Omental fat pad (tissue), 4 donors: Measurements from ENCODE around the gene CARD14. TPM values are rescaled to one million over a fixed set of nuclear protein-coding genes. Genes with fewer than 3 reads are reported as not detected.
A peak's percentile ranks its signal among the peaks of the same experiment; 100 is the strongest.

Source experiments
- ATAC-seq: fragments of 150-250 bp; one replicate; pipeline ENCODE4 v1.9.1; 2016; ENCODE audit warnings: mild to moderate bottlenecking, moderate library complexity; ENCODE audit not compliant: low FRiP score
- DNase-seq: peaks from one replicate; pipeline ENCODE4 v3.0.0-alpha.2; 2019; ENCODE audit warnings: low spot score
- CTCF ChIP-seq, 3 donors: fragments of 450-650 bp; IDR thresholded peaks; one replicate each; pipeline ENCODE4 v1.5.1; 2016 to 2017; ENCODE audit warnings: antibody characterized with exemption in 3 of 3, mild to moderate bottlenecking in 3 of 3, moderate library complexity in 2 of 3
- total RNA-seq, 4 donors: library from RNA; depleted of rRNA; stranded (reverse); fragments of >200 nt; gene quantifications; one replicate each; pipeline ENCODE4 v1.1.0, GENCODE V29; 2016

CARD14 gene
- total RNA-seq, 4 donors from 2014 or later: 0.37 to 0.63 TPM; not detected in 2

- no peak for DNase-seq
- ATAC-seq: no peak
- TF ChIP-seq CTCF (IDR thresholded peaks at IDR 0.05): no peak
Measured at GRCh38 chr17:80164185-80164584, 5.6 kb upstream of the CARD14 start.

- no peak for DNase-seq
- no peak for TF ChIP-seq CTCF (IDR thresholded peaks at IDR 0.05)
- peak; percentile 15 for ATAC-seq
Measured at GRCh38 chr17:80166446-80166845, 3.4 kb upstream of the CARD14 start.

- ATAC-seq (no peak), DNase-seq (no peak)
- no peak for TF ChIP-seq CTCF (IDR thresholded peaks at IDR 0.05)
Measured at GRCh38 chr17:80168371-80168770, 1.5 kb upstream of the CARD14 start.

- no peak for TF ChIP-seq CTCF (IDR thresholded peaks at IDR 0.05)
- ATAC-seq (no peak), DNase-seq (no peak)
Measured at GRCh38 chr17:80169107-80169506, 723 bp upstream of the CARD14 start.

- DNase-seq (no peak), ATAC-seq (no peak)
- no peak for TF ChIP-seq CTCF (IDR thresholded peaks at IDR 0.05)
Measured at GRCh38 chr17:80171681-80172080, 1.9 kb downstream of the CARD14 start.

- TF ChIP-seq CTCF (IDR thresholded peaks at IDR 0.05): no peak
- DNase-seq: no peak
- ATAC-seq: no peak
Measured at GRCh38 chr17:80173126-80173525, 3.3 kb downstream of the CARD14 start.

- TF ChIP-seq CTCF (IDR thresholded peaks at IDR 0.05): no peak
- no peak for DNase-seq
- no peak for ATAC-seq
Measured at GRCh38 chr17:80173916-80174315, 4.1 kb downstream of the CARD14 start.
